K562 (cell line): ENCODE data around the gene DSE.

Experiments used
- FOXJ3 ChIP-seq: sonication (generic); formaldehyde crosslinking; IDR thresholded peaks from 2 replicates; pipeline ENCODE4 v1.4.0; 2020; ENCODE audit warnings: mild to moderate bottlenecking, missing genetic modification reagents
- GABPB2 ChIP-seq: fragments of 250-450 bp; sonication (Bioruptor Pico); conservative IDR thresholded peaks from 2 replicates; pipeline ENCODE4 v1.5.1; 2021; ENCODE audit warnings: mild to moderate bottlenecking
- HDAC1 ChIP-seq, 2 experiments: fragments of 450-650 bp; IDR thresholded peaks; 2 replicates each; pipeline ENCODE4 v1.6.1; 2016 to 2017; ENCODE audit warnings: inconsistent platforms in 1 of 2, mild to moderate bottlenecking in 1 of 2, moderate library complexity in 1 of 2
- HNRNPUL1 ChIP-seq: fragments of 200-400 bp; formaldehyde crosslinking; IDR thresholded peaks from 2 replicates; pipeline ENCODE4 v1.6.1; 2017; ENCODE audit warnings: low read length
- NR1H2 ChIP-seq: sonication (generic); formaldehyde crosslinking; IDR thresholded peaks from 2 replicates; pipeline ENCODE4 v1.4.0; 2020; ENCODE audit warnings: mild to moderate bottlenecking, missing genetic modification reagents
- RAD51 ChIP-seq: fragments of 450-650 bp; IDR thresholded peaks from 2 replicates; pipeline ENCODE4 v1.7.1; 2016; ENCODE audit warnings: low read depth, mild to moderate bottlenecking, borderline replicate concordance
- RBM17 ChIP-seq: fragments of 200-400 bp; formaldehyde crosslinking; IDR thresholded peaks from 2 replicates; pipeline ENCODE4 v1.6.1; 2017; ENCODE audit warnings: low read depth, mild to moderate bottlenecking, low read length, borderline replicate concordance
- TF ChIP-seq, protein P1 (sequence below): sonication (generic); formaldehyde crosslinking; IDR thresholded peaks from 2 replicates; pipeline ENCODE4 v1.8.0; 2023; ENCODE audit warnings: mild to moderate bottlenecking, missing genetic modification reagents
- TF ChIP-seq, protein P2 (sequence below), 3 experiments: IDR thresholded peaks in 2 of 3; conservative IDR thresholded peaks in 1 of 3; 2 replicates each; pipeline ENCODE4 v1.5.1; 2011 to 2012; ENCODE audit warnings: low read length in 3 of 3, mild to moderate bottlenecking in 3 of 3, control low read depth in 2 of 3, improper control_type of control experiment in 1 of 3, inconsistent platforms in 1 of 3, low read depth in 1 of 3, mixed read lengths in 1 of 3, moderate library complexity in 1 of 3; ENCODE audit not compliant: insufficient read depth in 2 of 3
- TF ChIP-seq, protein P3 (sequence below): fragments of 450-650 bp; formaldehyde crosslinking; IDR thresholded peaks from 2 replicates; pipeline ENCODE4 v1.4.0; 2022; ENCODE audit warnings: mild to moderate bottlenecking, moderate library complexity

DNA sequence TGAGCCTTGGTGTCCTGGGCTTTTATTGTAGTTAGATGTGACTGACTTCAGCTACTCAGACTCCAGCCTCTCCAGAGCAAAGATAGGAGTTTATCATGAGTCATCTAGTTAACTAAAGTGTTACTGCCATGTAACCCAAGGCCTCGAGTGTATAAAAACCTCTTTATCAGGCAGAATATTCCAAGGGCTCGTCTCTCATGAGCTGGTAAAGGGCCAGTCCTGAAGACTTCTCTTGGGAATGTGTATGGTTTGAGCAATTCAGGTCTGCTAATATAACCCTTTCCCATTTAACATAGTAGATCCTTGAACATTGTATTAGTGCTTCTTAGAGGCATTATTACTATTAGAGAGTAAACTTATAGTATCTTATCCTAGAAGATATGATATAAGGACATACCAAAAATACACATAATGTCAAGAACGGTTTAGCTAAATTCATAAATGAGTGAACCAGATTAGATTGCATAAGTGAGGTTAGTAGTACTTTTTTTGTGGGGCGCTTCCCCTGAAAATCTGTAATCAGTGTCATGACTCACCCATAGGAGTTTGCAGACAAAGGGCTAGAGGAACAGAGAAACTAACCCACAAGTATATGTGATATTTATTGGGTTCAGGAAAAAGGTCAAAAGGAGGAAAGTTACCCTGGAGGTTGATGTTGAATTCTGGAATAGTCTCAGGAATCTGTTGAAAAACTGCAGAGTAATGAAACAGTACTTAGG, 16.0 kb downstream of the DSE start:
- no peak for TF ChIP-seq RAD51
- TF ChIP-seq, protein P1, sequence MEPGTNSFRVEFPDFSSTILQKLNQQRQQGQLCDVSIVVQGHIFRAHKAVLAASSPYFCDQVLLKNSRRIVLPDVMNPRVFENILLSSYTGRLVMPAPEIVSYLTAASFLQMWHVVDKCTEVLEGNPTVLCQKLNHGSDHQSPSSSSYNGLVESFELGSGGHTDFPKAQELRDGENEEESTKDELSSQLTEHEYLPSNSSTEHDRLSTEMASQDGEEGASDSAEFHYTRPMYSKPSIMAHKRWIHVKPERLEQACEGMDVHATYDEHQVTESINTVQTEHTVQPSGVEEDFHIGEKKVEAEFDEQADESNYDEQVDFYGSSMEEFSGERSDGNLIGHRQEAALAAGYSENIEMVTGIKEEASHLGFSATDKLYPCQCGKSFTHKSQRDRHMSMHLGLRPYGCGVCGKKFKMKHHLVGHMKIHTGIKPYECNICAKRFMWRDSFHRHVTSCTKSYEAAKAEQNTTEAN (CRISPR knock-in tag): no peak
- TF ChIP-seq, protein P2, sequence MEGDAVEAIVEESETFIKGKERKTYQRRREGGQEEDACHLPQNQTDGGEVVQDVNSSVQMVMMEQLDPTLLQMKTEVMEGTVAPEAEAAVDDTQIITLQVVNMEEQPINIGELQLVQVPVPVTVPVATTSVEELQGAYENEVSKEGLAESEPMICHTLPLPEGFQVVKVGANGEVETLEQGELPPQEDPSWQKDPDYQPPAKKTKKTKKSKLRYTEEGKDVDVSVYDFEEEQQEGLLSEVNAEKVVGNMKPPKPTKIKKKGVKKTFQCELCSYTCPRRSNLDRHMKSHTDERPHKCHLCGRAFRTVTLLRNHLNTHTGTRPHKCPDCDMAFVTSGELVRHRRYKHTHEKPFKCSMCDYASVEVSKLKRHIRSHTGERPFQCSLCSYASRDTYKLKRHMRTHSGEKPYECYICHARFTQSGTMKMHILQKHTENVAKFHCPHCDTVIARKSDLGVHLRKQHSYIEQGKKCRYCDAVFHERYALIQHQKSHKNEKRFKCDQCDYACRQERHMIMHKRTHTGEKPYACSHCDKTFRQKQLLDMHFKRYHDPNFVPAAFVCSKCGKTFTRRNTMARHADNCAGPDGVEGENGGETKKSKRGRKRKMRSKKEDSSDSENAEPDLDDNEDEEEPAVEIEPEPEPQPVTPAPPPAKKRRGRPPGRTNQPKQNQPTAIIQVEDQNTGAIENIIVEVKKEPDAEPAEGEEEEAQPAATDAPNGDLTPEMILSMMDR (IDR thresholded peaks at IDR 0.05 in 2 of 3, conservative IDR thresholded peaks at IDR 0.05 in 1 of 3; ENCODE audit: insufficient read depth in 2 of 3, low read depth in 1 of 3, low read length in 3 of 3): no peak
- TF ChIP-seq, protein P3, sequence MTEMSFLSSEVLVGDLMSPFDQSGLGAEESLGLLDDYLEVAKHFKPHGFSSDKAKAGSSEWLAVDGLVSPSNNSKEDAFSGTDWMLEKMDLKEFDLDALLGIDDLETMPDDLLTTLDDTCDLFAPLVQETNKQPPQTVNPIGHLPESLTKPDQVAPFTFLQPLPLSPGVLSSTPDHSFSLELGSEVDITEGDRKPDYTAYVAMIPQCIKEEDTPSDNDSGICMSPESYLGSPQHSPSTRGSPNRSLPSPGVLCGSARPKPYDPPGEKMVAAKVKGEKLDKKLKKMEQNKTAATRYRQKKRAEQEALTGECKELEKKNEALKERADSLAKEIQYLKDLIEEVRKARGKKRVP (CRISPR knock-in tag): no peak
- no peak for TF ChIP-seq GABPB2
- TF ChIP-seq HNRNPUL1: no peak
- TF ChIP-seq NR1H2 (CRISPR knock-in tag): no peak
- no peak for TF ChIP-seq RBM17
- no peak for TF ChIP-seq FOXJ3 (CRISPR knock-in tag)
- no peak for TF ChIP-seq HDAC1 (IDR thresholded peaks at IDR 0.05)
